OCI-M2 (cell line): ENCODE results near the gene AGAP2.

Source experiments
- DNase-seq: peaks from one replicate; lab custom pipeline; 2025; ENCODE audit not compliant: unreplicated experiment; lab: John Stamatoyannopoulos, UW

AGAP2 gene

GRCh38 chr12:57737467-57738460 lies 778 bp downstream of the AGAP2 start:
- DNase-seq = no peak

GRCh38 chr12:57736741-57737466 lies 1.6 kb downstream of the AGAP2 start:
- no peak for DNase-seq

GRCh38 chr12:57735952-57736740 lies 2.4 kb downstream of the AGAP2 start:
- no peak for DNase-seq

- no peak for DNase-seq
These were observed 3.2 kb downstream of the AGAP2 start for GRCh38 chr12:57735198-57735855.

GRCh38 chr12:57734591-57734990 lies 4.0 kb downstream of the AGAP2 start:
- DNase-seq = no peak

- no peak for DNase-seq
These were observed 4.6 kb downstream of the AGAP2 start for GRCh38 chr12:57733928-57734327.

GRCh38 chr12:57732726-57733593 lies 5.6 kb downstream of the AGAP2 start:
- no peak for DNase-seq

- no peak for DNase-seq
These were observed 6.3 kb downstream of the AGAP2 start for GRCh38 chr12:57732270-57732669.

GRCh38 chr12:57731411-57732080 lies 7.0 kb downstream of the AGAP2 start:
- no peak for DNase-seq

- DNase-seq = no peak
These were observed 8.0 kb downstream of the AGAP2 start for GRCh38 chr12:57730336-57731067.

GRCh38 chr12:57729321-57729844 lies 9.2 kb downstream of the AGAP2 start:
- no peak for DNase-seq

GRCh38 chr12:57727758-57728395 lies 10.7 kb downstream of the AGAP2 start:
- DNase-seq = no peak

GRCh38 chr12:57726884-57727757 lies 11.4 kb downstream of the AGAP2 start:
- DNase-seq = no peak

- no peak for DNase-seq
These were observed 12.2 kb downstream of the AGAP2 start for GRCh38 chr12:57726151-57726883.

- DNase-seq = no peak
These were observed 12.7 kb downstream of the AGAP2 start for GRCh38 chr12:57725851-57726150.
